Endometrial microvascular endothelial cells (primary cell): Measurements from ENCODE around the gene MEIS2. TPM values are rescaled to one million over a fixed set of nuclear protein-coding genes. Genes with fewer than 3 reads are reported as not detected.

ENCODE experiments used
- in situ Hi-C: cut with HindIII; loops from 2 replicates; pipeline ENCODE4 v1.10.0; 2017; ENCODE audit warnings: low sequenced_read_pairs, low pct_unique_long_range_greater_than_20kb; ENCODE audit errors: inconsistent ontology term
- total RNA-seq: library from RNA; depleted of rRNA; stranded (reverse); fragments of >200 nt; gene quantifications from one replicate; pipeline ENCODE4 v1.2.3, GENCODE V29; 2015; ENCODE audit errors: inconsistent ontology term

The MEIS2 gene
- total RNA-seq, 1 donor from 2014 or later, result 40.9 TPM

- in situ Hi-C loops, result loop anchor here (10.0 to 25.0 kb wide), 2 partner anchors 199 to 1392 kb away; no protein-coding TSS in a partner anchor
These were observed 13.8 kb downstream of the MEIS2 start for GRCh38 chr15:37086521-37086920.

- in situ Hi-C loops, result loop anchor here (10.0 to 25.0 kb wide), 2 partner anchors 199 to 1391 kb away; no protein-coding TSS in a partner anchor
These were observed 14.2 kb downstream of the MEIS2 start for GRCh38 chr15:37086120-37086519.

- in situ Hi-C loops, result loop anchor here (10.0 to 25.0 kb wide), 2 partner anchors 197 to 1390 kb away; no protein-coding TSS in a partner anchor
These were observed 15.7 kb downstream of the MEIS2 start for GRCh38 chr15:37084602-37085001.

GRCh38 chr15:37083610-37084009, 16.7 kb downstream of the MEIS2 start:
- in situ Hi-C loops, result loop anchor here (10.0 to 25.0 kb wide), 2 partner anchors 196 to 1389 kb away; no protein-coding TSS in a partner anchor

- in situ Hi-C loops, result loop anchor here (10.0 to 25.0 kb wide), 2 partner anchors 195 to 1387 kb away; no protein-coding TSS in a partner anchor
These were observed 18.4 kb downstream of the MEIS2 start for GRCh38 chr15:37081983-37082382.

- in situ Hi-C loops, result loop anchor here (10.0 to 25.0 kb wide), 2 partner anchors 193 to 1386 kb away; no protein-coding TSS in a partner anchor
These were observed 20.0 kb downstream of the MEIS2 start for GRCh38 chr15:37080261-37080921.

- in situ Hi-C loops, result loop anchor here (10.0 to 25.0 kb wide), 2 partner anchors 192 to 1385 kb away; no protein-coding TSS in a partner anchor
These were observed 20.6 kb downstream of the MEIS2 start for GRCh38 chr15:37079726-37080125.

GRCh38 chr15:37078566-37078965, 21.8 kb downstream of the MEIS2 start:
- in situ Hi-C loops, result loop anchor here (25.0 kb wide), 1 partner anchor 191 kb away; no protein-coding TSS in a partner anchor

- in situ Hi-C loops, result loop anchor here (25.0 kb wide), 1 partner anchor 190 kb away; no protein-coding TSS in a partner anchor
These were observed 22.6 kb downstream of the MEIS2 start for GRCh38 chr15:37077623-37078351.

- in situ Hi-C loops, result loop anchor here (25.0 kb wide), 1 partner anchor 189 kb away; no protein-coding TSS in a partner anchor
These were observed 23.8 kb downstream of the MEIS2 start for GRCh38 chr15:37076543-37076942.

- in situ Hi-C loops, result loop anchor here (25.0 kb wide), 1 partner anchor 188 kb away; no protein-coding TSS in a partner anchor
These were observed 24.6 kb downstream of the MEIS2 start for GRCh38 chr15:37075777-37076176.

GRCh38 chr15:37072181-37072580, 28.2 kb downstream of the MEIS2 start:
- in situ Hi-C loops, result no loop called here

- in situ Hi-C loops, result no loop called here
These were observed 29.2 kb downstream of the MEIS2 start for GRCh38 chr15:37071134-37071533.

- in situ Hi-C loops, result no loop called here
These were observed 29.7 kb downstream of the MEIS2 start for GRCh38 chr15:37070686-37071085.

GRCh38 chr15:37061996-37062395, 38.4 kb downstream of the MEIS2 start:
- in situ Hi-C loops, result no loop called here

GRCh38 chr15:37059086-37059485, 41.3 kb downstream of the MEIS2 start:
- in situ Hi-C loops, result no loop called here

- in situ Hi-C loops, result no loop called here
These were observed 41.9 kb downstream of the MEIS2 start for GRCh38 chr15:37058316-37058985.

- in situ Hi-C loops, result no loop called here
These were observed 42.5 kb downstream of the MEIS2 start for GRCh38 chr15:37057831-37058230.

GRCh38 chr15:37057256-37057655, 43.1 kb downstream of the MEIS2 start:
- in situ Hi-C loops, result no loop called here
